Mesendoderm (in vitro differentiated cells): ENCODE results near the gene TRMT11.

ENCODE experiments used
- DNase-seq: peaks from one replicate; pipeline ENCODE4 v3.0.0; 2013
- H2AK5ac ChIP-seq: 2 replicates; pipeline ENCODE4 v1.6.1; 2013; ENCODE audit warnings: low read length, inconsistent platforms
- H2BK120ac ChIP-seq: 2 replicates; pipeline ENCODE4 v1.6.1; 2013; ENCODE audit warnings: low read depth, mild to moderate bottlenecking, low read length, moderate library complexity, mixed read lengths
- H2BK15ac ChIP-seq: replicated peaks from 2 replicates; pipeline ENCODE4 v1.6.1; 2013; ENCODE audit warnings: low read depth, mild to moderate bottlenecking, moderate library complexity
- H2BK5ac ChIP-seq: 2 replicates; pipeline ENCODE4 v1.6.1; 2013; ENCODE audit warnings: low read length, inconsistent platforms
- H3K18ac ChIP-seq: 2 replicates; pipeline ENCODE4 v1.6.1; 2013; ENCODE audit warnings: mild to moderate bottlenecking, low read length, mixed read lengths
- H3K23ac ChIP-seq: one replicate; pipeline ENCODE4 v1.6.1; 2013; ENCODE audit warnings: low read length
- H3K27ac ChIP-seq: 2 replicates; pipeline ENCODE4 v1.5.1; 2013; ENCODE audit warnings: low read depth, mild to moderate bottlenecking, inconsistent platforms, low read length, moderate library complexity
- H3K27me3 ChIP-seq: 2 replicates; pipeline ENCODE4 v1.6.1; 2013; ENCODE audit warnings: low read length, control low read depth, mild to moderate bottlenecking, inconsistent platforms; ENCODE audit not compliant: insufficient read depth, poor library complexity
- H3K36me3 ChIP-seq: 2 replicates; pipeline ENCODE4 v1.6.1; 2013; ENCODE audit warnings: low read length, inconsistent platforms; ENCODE audit not compliant: control insufficient read depth, insufficient read depth
- H3K4ac ChIP-seq: one replicate; pipeline ENCODE4 v1.6.1; 2013; ENCODE audit warnings: low read depth, mild to moderate bottlenecking, low read length, moderate library complexity
- H3K4me1 ChIP-seq: 2 replicates; pipeline ENCODE4 v1.6.1; 2013; ENCODE audit warnings: low read depth, low read length, inconsistent platforms; ENCODE audit not compliant: control insufficient read depth
- H3K4me2 ChIP-seq: 2 replicates; pipeline ENCODE4 v1.6.1; 2013; ENCODE audit warnings: low read length
- H3K4me3 ChIP-seq: 2 replicates; pipeline ENCODE4 v1.5.1; 2013; ENCODE audit warnings: mild to moderate bottlenecking, low read length
- H3K56ac ChIP-seq: one replicate; pipeline ENCODE4 v1.6.1; 2013; ENCODE audit warnings: low read length
- H3K79me1 ChIP-seq: 2 replicates; pipeline ENCODE4 v1.6.1; 2013; ENCODE audit warnings: low read length, inconsistent platforms
- H3K79me2 ChIP-seq: 2 replicates; pipeline ENCODE4 v1.6.1; 2013; ENCODE audit warnings: mild to moderate bottlenecking, low read length; ENCODE audit not compliant: control insufficient read depth, insufficient read depth
- H3K9ac ChIP-seq: 2 replicates; pipeline ENCODE4 v1.6.1; 2013; ENCODE audit warnings: low read length, inconsistent platforms
- H4K5ac ChIP-seq: one replicate; pipeline ENCODE4 v1.6.1; 2013; ENCODE audit warnings: low read length
- H4K8ac ChIP-seq: one replicate; pipeline ENCODE4 v1.6.1; 2013; ENCODE audit warnings: low read depth, mild to moderate bottlenecking, control low read depth, low read length, moderate library complexity
- WGBS: extraction: QIAGEN DNeasy Blood & Tissue Kit; methylation state at CpG from one replicate; pipeline ENCODE4 v1.1.7; 2013; ENCODE audit warnings: low lambda C conversion rate, missing lambda C conversion rate; ENCODE audit not compliant: insufficient coverage; ENCODE audit errors: extremely low coverage; 5-methylcytosine and 5-hydroxymethylcytosine counted together

Gene TRMT11

DNA sequence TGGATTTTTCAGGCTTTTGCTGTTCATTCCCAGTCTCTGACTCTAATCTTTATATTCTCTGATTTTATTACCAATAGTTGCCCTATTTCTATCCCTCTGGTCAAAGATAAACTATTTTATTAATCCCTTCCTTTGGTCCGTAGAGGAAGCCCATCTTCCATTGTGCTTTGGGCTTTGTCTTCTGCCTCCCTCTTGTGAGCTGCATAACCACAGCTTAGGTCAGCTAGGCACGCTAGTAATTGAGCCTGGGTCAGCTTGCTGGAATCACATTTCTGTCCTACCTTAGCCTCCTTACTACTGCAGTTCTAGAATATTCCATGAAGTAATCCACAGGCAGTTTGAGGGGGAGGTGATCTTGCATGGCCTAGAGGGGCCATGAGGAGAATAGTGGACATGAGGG lies 49.4 kb downstream of the TRMT11 start:
- no peak overlapping the region for H3K56ac ChIP-seq
- H4K8ac ChIP-seq: no peak overlapping the region
- H3K4me1 ChIP-seq: no peaks in the 10 kb centered on the region
- H3K23ac ChIP-seq: no peak overlapping the region
- no peak overlapping the region for H3K4me2 ChIP-seq
- no peak for DNase-seq
- no peak overlapping the region for H3K4me3 ChIP-seq
- no peak overlapping the region for H2BK120ac ChIP-seq
- peaks cover 1% of the 10 kb centered on the region for H3K79me1 ChIP-seq
- H2BK15ac ChIP-seq: no peak overlapping the region
- H2BK5ac ChIP-seq: no peak overlapping the region
- H3K18ac ChIP-seq: no peak overlapping the region
- no peaks in the 10 kb centered on the region for H3K79me2 ChIP-seq
- no peak overlapping the region for H3K9ac ChIP-seq
- H2AK5ac ChIP-seq: no peak overlapping the region
- no peaks in the 10 kb centered on the region for H3K36me3 ChIP-seq
- H3K4ac ChIP-seq: no peak overlapping the region
- H4K5ac ChIP-seq: no peak overlapping the region
- WGBS: no CpG with 5 or more reads among the region's 2 CpGs
- H3K27ac ChIP-seq: no peak overlapping the region
- H3K27me3 ChIP-seq: no peaks in the 10 kb centered on the region

DNA sequence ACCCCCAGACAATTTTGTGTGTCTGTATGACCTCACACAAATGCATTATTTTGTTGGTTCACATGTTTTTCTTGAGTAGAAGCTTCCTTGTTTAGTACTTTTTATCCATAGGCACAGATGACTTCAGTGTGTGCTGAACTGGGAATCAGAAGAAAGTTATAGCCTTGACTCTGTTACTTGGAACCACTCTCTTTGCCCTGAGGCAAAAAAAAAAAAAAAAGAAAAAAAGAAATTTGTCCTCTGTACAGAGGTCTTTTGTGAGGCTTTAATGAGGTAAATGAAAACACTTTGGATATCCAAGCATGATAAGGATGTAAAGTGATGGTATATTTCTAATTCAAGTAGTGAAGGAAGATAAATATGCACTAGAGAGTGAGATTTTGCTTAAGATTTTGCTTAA lies 51.9 kb downstream of the TRMT11 start:
- Histone ChIP-seq H3K79me1 (no peaks in the 10 kb centered on the region), H3K4ac (no peak overlapping the region), H2BK5ac (no peak overlapping the region), H2AK5ac (no peak overlapping the region), H3K9ac (no peak overlapping the region), H3K27me3 (no peaks in the 10 kb centered on the region), H2BK120ac (no peak overlapping the region), H3K27ac (no peak overlapping the region), H3K18ac (no peak overlapping the region), H3K79me2 (no peaks in the 10 kb centered on the region), H3K4me2 (no peak overlapping the region), H3K56ac (no peak overlapping the region), H3K4me1 (no peaks in the 10 kb centered on the region), H2BK15ac (no peak overlapping the region), H3K4me3 (no peak overlapping the region), H3K23ac (no peak overlapping the region), H4K8ac (no peak overlapping the region), H3K36me3 (no peaks in the 10 kb centered on the region), H4K5ac (no peak overlapping the region)
- no peak for DNase-seq

DNA sequence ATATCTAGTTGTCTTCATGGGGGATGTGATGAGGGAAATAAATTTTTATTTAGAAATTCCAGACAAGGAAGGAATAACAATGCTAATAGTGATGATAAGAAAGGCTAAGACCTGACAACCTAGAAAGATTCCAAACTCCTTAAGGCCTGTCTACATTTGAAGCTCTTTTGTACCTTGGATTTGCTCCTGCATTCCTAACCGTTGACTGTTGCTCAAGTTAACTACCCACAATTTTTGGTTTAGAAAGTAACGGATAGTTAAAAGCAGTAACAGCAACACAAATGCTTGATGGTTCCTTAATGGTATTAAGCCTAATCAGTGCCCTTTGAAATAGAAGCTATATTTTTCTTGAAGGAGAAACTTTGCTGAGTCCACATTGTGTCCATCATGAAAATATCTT lies 52.9 kb downstream of the TRMT11 start:
- no peak overlapping the region for H4K8ac ChIP-seq
- no peaks in the 10 kb centered on the region for H3K4me1 ChIP-seq
- H3K36me3 ChIP-seq: no peaks in the 10 kb centered on the region
- H4K5ac ChIP-seq: no peak overlapping the region
- WGBS: no CpG with 5 or more reads among the region's 2 CpGs
- H3K18ac ChIP-seq: no peak overlapping the region
- no peak overlapping the region for H2BK5ac ChIP-seq
- H3K4ac ChIP-seq: no peak overlapping the region
- H3K79me2 ChIP-seq: no peaks in the 10 kb centered on the region
- H3K4me3 ChIP-seq: no peak overlapping the region
- no peak overlapping the region for H2BK120ac ChIP-seq
- H3K56ac ChIP-seq: no peak overlapping the region
- H3K27me3 ChIP-seq: no peaks in the 10 kb centered on the region
- peak; percentile 64 for DNase-seq
- no peak overlapping the region for H3K27ac ChIP-seq
- no peak overlapping the region for H3K4me2 ChIP-seq
- no peak overlapping the region for H3K23ac ChIP-seq
- H2BK15ac ChIP-seq: no peak overlapping the region
- no peak overlapping the region for H2AK5ac ChIP-seq
- no peak overlapping the region for H3K9ac ChIP-seq
- no peaks in the 10 kb centered on the region for H3K79me1 ChIP-seq

DNA sequence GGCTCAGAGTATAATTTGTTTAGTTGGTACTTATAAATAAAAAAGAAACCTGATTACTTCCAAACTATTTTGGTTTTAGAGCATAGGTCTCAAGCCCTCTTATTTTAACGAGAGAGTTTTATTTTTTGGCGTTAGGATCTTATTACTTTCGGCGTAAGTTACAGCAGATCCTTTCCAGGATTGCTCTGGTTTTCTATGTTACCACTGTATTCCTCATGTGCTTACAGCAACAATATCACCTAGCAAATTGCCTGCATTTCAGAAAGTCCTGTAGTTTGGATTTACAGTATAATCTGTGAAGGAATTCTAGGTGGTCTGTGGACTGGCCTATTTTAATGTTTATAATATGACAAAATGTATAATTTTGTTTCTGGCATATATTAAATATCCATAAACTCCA lies 54.1 kb downstream of the TRMT11 start:
- Histone ChIP-seq H3K36me3 (no peaks in the 10 kb centered on the region), H3K56ac (no peak overlapping the region), H3K27ac (no peak overlapping the region), H3K4me3 (no peak overlapping the region), H2AK5ac (no peak overlapping the region), H3K79me1 (peaks cover 2% of the 10 kb centered on the region), H3K4me2 (no peak overlapping the region), H4K5ac (no peak overlapping the region), H2BK120ac (no peak overlapping the region), H4K8ac (no peak overlapping the region), H3K79me2 (no peaks in the 10 kb centered on the region), H2BK15ac (no peak overlapping the region), H3K18ac (no peak overlapping the region), H3K4me1 (no peaks in the 10 kb centered on the region), H3K27me3 (no peaks in the 10 kb centered on the region), H3K4ac (no peak overlapping the region), H3K23ac (no peak overlapping the region), H2BK5ac (no peak overlapping the region), H3K9ac (no peak overlapping the region)
- DNase-seq: no peak
- no CpG with 5 or more reads among the region's 4 CpGs for WGBS

DNA sequence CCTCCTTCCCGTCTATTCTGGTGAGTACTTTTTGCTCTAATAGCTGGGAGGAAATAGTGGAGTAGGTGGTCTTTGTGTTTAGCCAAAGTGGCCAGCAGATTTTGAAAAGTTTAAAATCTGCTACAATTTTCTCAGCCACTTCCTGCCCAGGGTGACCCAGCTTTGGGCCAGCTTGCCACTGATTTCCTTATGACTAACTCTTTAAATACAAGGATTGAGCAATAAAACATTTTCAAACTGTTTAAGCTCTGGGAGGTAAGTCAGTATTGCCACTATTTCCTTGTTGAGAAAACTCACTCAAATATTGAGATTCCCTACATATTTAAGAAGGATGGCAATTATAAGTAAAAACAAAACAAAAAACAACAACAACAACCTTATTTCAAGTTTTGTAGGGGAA lies 54.5 kb downstream of the TRMT11 start:
- no peak overlapping the region for H3K23ac ChIP-seq
- no peaks in the 10 kb centered on the region for H3K4me1 ChIP-seq
- no peak overlapping the region for H2BK15ac ChIP-seq
- H3K9ac ChIP-seq: no peak overlapping the region
- WGBS: no CpG with 5 or more reads among the region's 1 CpG
- peaks cover 2% of the 10 kb centered on the region for H3K79me1 ChIP-seq
- no peaks in the 10 kb centered on the region for H3K79me2 ChIP-seq
- no peak overlapping the region for H3K27ac ChIP-seq
- no peak overlapping the region for H2BK120ac ChIP-seq
- no peak for DNase-seq
- no peak overlapping the region for H2BK5ac ChIP-seq
- H3K18ac ChIP-seq: no peak overlapping the region
- H3K4me3 ChIP-seq: no peak overlapping the region
- no peak overlapping the region for H3K4me2 ChIP-seq
- H3K4ac ChIP-seq: no peak overlapping the region
- no peak overlapping the region for H2AK5ac ChIP-seq
- no peaks in the 10 kb centered on the region for H3K36me3 ChIP-seq
- no peak overlapping the region for H3K56ac ChIP-seq
- H4K8ac ChIP-seq: no peak overlapping the region
- H3K27me3 ChIP-seq: no peaks in the 10 kb centered on the region
- no peak overlapping the region for H4K5ac ChIP-seq

DNA sequence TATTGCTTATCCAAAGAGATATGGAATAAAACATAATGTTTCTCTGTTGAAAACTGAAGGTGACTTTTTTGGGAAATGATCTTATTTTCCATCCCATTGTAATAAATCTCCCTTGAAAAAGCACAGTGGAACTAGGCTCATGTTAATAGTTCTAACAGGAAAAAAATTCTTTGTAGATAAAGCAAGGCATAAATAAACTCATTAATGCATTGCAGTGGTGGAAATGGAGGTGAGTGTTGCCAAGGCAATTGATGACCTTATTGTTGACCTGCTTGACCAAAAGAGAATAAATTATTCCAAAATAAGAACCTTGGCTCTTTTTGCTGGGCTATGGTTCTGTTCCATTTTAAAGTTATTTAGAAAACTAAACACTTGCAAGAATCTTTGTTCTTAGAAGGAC lies 55.2 kb downstream of the TRMT11 start:
- Histone ChIP-seq H2BK5ac (no peak overlapping the region), H3K18ac (no peak overlapping the region), H2AK5ac (no peak overlapping the region), H3K23ac (no peak overlapping the region), H3K79me1 (peaks cover 2% of the 10 kb centered on the region), H2BK15ac (no peak overlapping the region), H3K79me2 (no peaks in the 10 kb centered on the region), H4K8ac (no peak overlapping the region), H3K4me2 (no peak overlapping the region), H2BK120ac (no peak overlapping the region), H3K36me3 (no peaks in the 10 kb centered on the region), H3K27me3 (no peaks in the 10 kb centered on the region), H3K4ac (no peak overlapping the region), H3K56ac (no peak overlapping the region), H4K5ac (no peak overlapping the region), H3K4me1 (no peaks in the 10 kb centered on the region), H3K9ac (no peak overlapping the region), H3K27ac (no peak overlapping the region), H3K4me3 (no peak overlapping the region)
- no peak for DNase-seq
